ENCODE results near the gene POFUT2.

The POFUT2 gene

DNA sequence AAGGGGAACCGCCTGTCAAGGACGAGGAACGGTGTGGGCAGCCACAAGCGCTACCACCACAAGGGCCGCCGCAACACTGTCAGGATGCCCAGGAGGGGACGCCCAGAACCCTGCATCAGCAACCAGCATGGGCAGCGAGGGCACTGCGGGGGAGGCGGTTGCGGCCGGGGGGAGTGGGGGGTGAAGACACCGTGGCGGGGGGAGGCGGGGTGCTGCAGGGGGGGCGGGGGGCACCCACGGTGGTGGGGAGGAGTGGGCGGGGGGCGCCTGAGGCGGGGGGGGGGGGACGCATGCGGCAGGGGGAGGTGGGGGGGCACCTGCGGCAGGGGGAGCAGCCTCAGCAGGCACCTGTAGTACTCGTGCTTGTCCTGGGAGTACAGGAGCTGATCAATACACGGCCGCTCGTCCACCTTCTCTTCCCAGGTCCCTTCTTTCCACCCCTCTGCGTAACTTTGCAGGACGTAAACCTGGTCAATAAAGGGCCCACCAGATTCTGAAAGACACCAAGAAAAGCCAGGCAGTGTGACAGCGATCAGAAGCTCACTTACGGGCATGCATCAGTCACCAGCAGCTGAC is 4.6 kb downstream of the POFUT2 start:
- DNase-seq (ENCODE audit: low read depth in 2 of 2) = no peak

GRCh38 chr21:45282283-45283034 is 5.2 kb downstream of the POFUT2 start:
- no peak for DNase-seq (ENCODE audit: low read depth in 2 of 2)

GRCh38 chr21:45281411-45282282 is 6.0 kb downstream of the POFUT2 start:
- no peak for DNase-seq (ENCODE audit: low read depth in 2 of 2)

GRCh38 chr21:45280969-45281368 is 6.7 kb downstream of the POFUT2 start:
- no peak for DNase-seq (ENCODE audit: low read depth in 2 of 2)

DNA sequence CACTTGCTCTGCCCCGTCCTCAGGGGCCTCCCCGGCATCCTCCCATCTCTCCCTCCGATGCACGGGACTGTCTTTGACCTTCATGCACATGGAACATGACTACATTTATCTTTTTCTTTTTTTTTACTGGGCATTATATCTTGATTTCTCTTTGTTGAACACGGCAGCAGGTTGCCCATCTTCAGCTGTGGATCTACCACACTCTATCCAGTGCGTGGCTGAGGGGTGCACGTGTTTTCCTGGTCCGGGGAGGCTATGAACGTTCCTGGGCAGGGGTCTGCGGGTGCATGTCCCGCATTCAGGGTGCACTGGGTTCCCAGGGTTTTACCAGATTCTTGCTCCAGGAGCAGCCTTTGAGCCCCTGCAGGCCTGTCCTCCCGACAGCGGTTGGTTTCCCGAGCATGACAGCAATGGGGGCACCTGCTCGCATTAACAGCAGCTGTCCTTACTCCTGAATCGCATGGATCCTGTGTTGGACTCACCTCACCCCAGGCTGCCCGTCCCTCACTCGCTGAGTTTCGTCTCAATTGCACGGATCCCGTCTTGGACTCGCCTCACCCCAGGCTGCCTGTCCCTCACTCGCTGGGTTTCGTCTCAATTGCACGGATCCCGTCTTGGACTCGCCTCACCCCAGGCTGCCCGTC is 7.4 kb downstream of the POFUT2 start:
- no peak for DNase-seq (ENCODE audit: low read depth in 2 of 2)

GRCh38 chr21:45279446-45280177 is 8.1 kb downstream of the POFUT2 start:
- DNase-seq (ENCODE audit: low read depth in 2 of 2) = no peak

- DNase-seq (ENCODE audit: low read depth in 2 of 2) = no peak
These were observed 9.4 kb downstream of the POFUT2 start for GRCh38 chr21:45278156-45278911.

GRCh38 chr21:45277101-45278045 is 10.3 kb downstream of the POFUT2 start:
- DNase-seq (ENCODE audit: low read depth in 2 of 2) = no peak

DNA sequence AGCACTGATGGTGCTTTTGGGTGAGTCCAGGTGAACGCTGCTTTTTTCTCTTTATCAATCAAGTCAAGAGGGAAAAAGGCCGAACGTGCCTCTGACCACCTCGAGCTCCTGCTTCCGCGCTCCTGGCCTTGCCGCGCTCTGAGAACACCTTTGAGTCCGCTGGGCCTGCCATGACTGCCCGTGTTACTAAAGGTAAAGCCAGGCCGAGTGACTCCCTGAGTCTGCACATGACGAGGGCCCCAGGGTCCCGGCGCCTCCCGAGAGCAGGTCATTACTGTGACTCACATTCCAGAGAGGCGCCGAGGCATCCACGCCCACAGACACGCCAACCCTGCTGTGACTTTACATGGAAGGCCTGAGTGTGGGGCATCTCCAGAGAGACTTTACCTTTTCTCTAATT is 11.1 kb downstream of the POFUT2 start:
- DNase-seq (ENCODE audit: low read depth in 2 of 2) = no peak

DNA sequence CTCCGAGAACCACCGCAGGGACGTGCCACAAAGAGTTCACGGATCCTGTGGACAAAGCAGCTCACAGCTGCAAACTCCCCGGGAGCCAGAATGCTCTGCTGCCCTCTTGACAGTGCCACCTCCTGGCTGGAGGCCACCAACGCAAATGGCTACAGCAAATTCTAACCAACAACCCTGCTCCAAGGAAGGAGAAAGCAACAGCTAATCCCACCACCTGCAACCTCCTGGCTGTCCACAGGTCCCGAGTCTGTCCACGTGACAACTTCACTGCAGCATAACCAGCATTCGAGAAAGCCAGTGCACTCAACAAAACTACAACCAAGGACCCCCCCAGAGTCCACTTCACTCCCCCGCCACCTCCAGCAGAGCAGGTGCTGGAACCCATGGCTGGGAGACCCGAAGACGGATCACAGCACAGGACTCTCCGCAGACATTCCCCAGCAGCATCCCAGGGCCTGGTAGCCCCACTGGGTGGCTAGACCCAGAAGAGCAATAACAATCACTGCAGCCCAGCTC is 17.3 kb downstream of the POFUT2 start:
- no peak for DNase-seq (ENCODE audit: low read depth in 2 of 2)

DNA sequence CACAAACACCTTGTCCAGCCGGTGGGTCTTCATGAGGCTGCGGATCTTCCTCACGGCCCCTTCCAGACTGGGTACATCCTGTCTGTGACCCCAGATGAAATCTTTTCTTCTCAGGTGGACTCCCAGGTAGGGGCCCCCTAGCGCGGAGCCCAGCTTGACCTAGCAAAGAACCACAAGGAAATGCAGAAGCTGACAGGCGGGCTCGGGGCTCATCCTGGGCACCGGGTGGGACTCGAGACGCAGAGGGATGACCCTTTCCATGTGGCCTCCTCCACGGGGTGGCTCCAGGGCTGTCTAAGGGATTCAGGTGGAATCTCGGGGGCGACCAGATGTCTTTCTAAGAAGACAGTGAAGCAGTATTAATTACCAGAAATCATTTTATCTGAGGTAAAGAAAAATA is 17.8 kb downstream of the POFUT2 start:
- no peak for DNase-seq (ENCODE audit: low read depth in 2 of 2)

GRCh38 chr21:45267390-45267760 is 20.3 kb downstream of the POFUT2 start:
- DNase-seq (ENCODE audit: low read depth in 2 of 2) = no peak

- DNase-seq (ENCODE audit: low read depth in 2 of 2) = no peak
These were observed 20.9 kb downstream of the POFUT2 start for GRCh38 chr21:45266518-45267389.

DNA sequence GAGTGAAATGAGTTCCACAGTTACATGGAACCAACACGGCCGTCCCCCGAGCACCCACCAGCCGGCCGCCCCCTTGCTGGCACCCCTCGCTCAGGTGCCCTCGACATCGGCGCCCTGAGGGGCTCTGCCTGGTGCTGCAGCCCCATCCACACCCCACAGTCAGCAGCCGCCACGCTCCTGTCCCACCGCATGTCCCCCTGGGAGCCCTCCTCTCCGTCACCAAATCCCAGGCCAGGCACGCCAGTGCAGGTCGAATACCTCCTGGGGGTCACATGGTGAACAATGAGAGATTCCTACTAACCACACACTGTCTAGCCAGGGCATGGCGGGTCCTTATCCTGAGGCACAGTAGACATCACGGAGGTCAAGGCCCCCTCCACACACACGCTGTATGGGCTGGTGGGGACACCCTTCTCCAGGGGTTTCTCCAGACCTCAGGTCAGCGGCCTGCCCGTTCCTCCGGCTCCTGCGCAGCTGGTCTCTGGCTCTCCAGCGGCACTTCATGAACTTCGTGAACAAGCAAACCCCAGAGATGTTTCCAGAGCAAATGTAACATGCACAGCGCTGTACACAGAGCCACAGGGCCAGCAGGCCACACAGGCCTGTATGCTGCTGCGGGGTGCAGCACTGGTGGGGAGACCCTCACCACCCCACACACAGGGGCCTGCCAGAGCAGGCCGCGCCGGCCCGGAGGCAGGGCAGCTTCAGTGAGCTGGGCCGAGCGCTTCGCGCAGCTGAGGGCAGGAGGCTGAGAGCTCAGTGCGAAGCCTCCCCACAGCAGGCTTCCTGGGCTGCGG is 21.8 kb downstream of the POFUT2 start:
- no peak for DNase-seq (ENCODE audit: low read depth in 2 of 2)

- no peak for DNase-seq (ENCODE audit: low read depth in 2 of 2)
These were observed 22.7 kb downstream of the POFUT2 start for GRCh38 chr21:45264912-45265515.

DNA sequence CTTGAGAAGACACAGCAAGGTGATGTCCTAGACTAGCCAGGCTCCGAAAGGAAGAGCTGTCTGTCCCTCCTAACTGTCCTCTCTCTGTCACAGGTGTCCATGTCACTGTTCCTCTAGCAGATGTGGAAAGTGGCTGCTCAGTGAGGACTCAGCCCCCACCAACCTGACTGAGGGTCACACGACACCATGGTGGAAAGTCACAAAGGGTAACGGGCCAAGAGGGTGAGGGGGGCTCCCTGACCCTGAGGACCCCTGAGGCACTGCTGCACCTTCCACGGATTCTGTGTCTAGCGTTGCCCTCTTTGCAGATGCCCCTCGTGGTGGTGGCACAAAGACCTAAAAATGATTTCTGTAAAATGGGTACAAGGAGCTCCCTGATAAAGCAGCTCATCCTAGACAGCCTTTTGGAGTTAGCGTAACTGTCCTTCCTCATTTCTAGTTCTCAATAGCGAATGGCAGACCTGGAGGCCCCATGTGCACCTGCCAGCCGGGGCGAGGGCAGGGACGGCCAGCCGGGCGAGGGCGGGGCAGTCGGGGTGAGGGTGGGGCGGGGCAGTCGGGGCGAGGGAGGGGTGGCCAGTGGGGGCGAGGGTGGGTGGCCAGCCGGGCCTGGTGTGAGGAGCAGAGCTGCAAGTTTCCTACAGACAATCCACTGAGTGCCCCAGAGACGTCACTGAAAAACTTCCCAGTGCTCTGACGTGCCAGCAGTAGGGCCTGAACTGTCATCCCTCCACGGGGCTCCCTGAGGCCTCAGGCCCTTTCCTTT is 23.4 kb downstream of the POFUT2 start:
- no peak for DNase-seq (ENCODE audit: low read depth in 2 of 2)
